ENCODE data around the gene AGPAT2.
A peak's percentile ranks its signal among the peaks of the same experiment; 100 is the strongest.

Gene AGPAT2

GRCh38 chr9:136686794-136687711 lies at the start of gene AGPAT2:
Gene AGPAT2, minus strand, starts transcription at chr9:136687457. Its CDS starts 100 bp downstream, at chr9:136687357.
- DNase-seq = peak; percentile 37

DNA sequence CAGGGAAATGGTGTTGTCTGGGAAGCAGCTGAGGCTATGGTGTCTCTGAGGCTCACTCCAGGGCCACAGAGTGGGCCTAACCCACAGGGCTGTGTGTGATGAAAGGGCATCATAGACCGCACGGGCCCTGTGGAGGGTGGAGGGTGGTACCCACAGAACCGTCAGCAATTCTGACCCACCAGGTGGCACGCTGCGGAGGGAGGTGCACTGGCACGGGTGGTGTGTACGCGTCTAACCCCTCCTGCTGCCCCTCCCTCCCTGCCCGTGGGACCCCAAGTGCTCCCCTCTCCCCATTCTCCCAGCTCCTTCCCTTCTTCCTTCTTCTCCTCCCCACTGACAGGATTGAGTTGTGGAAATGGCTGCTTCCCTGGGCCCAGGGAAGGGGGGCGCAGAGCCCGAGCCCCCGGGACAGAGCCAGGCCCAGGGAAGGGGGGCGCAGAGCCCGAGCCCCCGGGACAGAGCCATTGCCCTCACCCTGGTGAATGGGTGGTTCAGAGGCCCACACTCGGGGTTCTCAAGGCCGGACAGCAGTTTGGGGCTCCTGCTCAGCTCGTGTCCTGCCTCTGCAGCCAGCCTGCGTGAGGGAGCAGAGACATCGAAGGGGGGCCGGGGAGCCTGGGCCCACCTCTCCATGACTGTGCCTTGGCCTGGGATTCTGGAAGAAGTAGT lies 48.7 kb upstream of the AGPAT2 start:
- DNase-seq = no peak

DNA sequence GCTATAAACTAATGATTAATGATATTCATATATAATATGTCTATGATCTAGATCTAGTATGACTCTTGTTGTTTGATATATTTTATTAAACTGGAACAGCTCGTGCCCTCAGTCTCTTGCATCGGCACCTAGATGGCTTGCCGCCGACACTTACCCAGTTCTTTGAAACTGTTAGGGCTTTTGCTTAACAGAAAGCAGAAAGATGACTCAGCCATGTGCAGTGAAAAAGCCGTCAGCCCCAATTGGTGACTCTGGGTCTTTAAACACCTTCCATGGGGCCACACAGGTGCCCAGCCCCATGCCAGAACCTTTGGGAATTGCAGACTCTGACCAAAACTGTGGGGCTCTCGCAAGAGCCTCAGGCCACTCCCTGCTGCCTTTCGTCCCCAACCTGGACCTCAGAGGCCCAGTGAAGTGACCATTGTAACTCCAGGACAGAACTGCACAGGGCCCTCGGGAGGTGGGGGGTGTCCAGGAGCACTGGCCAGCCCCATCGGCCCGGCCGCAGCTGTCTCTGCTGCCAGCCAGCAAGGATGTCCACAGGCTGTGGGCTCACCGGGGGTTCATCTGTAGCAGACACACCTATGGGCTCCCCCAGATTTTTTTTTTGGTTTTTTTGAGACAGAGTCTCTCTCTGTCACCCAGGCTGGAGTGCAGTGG lies 47.7 kb upstream of the AGPAT2 start:
- DNase-seq = no peak

DNA sequence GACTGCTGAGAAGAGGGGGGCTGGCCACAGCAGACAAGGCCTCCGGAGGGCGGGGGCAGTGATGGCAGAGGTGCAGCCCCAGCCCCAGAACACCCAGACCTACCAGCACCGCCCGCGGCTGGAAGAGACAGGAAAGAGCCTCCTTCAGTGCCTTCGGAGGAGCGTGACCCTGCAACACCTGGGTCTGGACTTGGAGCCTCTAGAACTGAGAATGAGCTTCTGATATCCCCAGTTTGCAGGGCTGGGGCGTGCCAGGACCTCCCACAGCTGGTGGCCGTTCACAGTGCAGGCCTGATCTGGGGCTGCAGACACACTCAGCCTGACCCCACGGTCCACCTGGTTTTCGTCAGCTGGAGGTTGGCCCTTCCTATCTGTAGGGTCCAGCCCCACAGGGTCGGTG lies 46.4 kb upstream of the AGPAT2 start:
- DNase-seq = no peak

DNA sequence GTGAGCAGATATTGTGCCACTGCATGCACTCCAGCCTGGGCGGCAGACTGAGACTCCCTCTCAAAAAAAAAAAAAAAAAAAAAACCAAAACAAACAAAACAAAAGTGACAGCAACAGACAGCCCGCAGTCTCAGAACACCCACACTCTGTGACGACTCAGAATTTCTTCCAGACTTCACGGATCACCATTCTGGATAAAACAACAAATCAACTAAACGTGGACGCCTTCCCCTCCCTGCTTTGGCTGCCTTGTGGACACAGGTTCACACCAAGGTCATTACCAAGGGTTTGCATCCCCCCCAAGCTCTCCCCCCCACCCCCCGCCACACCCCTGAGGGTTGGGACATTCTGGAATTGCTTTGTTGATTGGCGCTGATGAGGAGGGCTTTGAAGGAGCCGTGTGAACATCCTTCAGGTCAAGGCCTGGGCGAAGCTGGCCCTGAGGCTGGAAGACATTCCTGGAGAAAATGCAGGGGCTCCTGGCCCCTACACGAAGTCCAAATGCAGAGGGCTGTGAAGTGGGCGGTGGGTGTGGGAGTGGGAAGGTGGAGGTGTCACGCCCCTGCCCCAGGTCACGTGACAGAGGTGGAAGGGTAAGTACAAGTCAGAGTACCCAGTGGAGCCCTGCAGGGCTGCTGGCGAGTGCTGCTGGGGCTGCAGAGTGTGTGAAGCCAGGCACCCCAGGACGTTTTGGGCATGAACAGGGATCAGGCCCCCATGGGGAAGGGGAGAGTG lies 45.4 kb upstream of the AGPAT2 start:
- no peak for DNase-seq

DNA sequence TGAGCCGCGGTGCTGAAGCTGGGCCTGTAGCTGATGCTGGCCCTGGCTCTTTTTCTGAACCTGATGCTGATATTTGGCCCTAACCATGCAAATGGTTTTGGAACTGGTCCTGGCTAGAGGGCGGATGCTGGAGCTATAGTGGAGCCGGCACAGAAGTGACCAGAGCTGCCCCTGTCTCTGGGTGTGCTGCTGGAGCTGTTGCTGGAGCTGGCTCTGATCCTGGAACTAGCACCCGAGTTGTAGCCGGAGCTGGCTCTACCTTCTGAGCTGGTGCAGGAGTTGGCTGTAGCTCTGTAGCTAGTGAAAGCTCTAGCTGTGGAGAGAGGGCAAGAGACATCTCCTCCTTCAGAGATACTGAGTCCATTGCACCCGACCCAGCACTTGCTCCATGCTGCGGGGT lies 42.7 kb upstream of the AGPAT2 start:
- DNase-seq = no peak

GRCh38 chr9:136729144-136729543 lies 41.9 kb upstream of the AGPAT2 start:
- DNase-seq = no peak

GRCh38 chr9:136728548-136729123 lies 41.4 kb upstream of the AGPAT2 start:
- DNase-seq = no peak

DNA sequence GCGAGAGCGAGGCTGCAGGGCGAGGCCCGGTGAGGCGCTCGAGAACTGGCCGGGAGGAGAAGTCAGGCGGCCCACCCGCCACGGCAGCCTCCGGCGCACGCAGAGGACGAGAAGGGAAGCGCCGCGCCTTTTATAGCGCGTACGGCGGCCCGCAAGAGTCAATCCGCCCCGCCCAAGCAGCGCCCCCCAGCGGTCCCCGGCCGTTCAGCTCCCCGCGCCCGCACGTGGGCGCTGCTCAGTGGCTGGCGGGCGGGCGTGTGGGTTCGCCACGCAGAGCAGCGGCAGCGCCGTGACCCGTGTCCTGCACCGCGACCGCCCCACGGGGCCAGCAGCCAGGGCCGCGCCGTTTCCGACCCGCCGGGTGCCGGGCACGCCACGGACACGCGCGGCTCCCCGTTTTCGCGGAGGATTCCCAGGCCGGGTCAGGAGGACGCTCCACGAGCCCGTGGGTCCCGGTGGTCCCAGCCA lies 40.9 kb upstream of the AGPAT2 start:
- peak; percentile 19 for DNase-seq

- DNase-seq = no peak
Measured at GRCh38 chr9:136726631-136727191, 39.5 kb upstream of the AGPAT2 start.

GRCh38 chr9:136726118-136726517 lies 38.9 kb upstream of the AGPAT2 start:
- DNase-seq = no peak

DNA sequence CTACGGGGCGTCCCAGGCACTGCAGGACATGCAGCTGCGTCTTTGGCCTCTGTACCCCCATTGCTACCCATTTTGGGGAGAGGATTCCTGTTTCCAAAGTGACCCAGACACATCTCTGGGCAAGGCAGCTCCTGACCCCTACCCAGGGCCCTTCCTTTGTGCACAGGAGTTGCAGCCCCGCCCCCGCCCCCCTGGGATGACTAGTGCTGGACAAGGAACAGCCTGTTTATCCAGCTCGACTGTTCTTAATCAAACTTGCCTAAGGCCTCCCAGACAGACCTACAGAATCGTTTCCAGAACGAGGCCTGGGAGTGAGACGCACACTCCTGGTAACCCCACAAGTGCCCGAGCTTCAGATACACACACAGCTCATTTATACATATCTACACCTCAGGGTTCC lies 38.4 kb upstream of the AGPAT2 start:
- DNase-seq = no peak

DNA sequence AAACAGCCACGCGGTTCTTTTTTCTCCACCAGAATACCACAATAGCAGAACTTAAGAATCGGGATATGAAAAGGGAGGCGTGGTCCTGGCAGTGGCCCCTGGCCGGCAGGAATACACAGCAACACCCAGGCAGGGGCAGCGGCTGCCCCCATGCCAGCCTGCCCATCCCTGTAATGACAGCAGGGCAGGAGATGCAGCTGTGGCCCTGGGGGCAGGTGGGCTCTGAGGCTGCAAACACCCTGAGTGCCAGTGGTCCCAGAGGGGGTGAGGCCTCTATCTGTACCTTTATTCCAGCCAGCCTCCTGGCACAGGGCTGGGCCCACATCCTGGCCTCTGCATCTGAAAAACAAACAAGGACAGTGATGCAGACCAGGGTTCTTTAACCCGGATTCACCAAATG lies 37.5 kb upstream of the AGPAT2 start:
- DNase-seq = no peak

- no peak for DNase-seq
Measured at GRCh38 chr9:136723989-136724388, 36.7 kb upstream of the AGPAT2 start.

DNA sequence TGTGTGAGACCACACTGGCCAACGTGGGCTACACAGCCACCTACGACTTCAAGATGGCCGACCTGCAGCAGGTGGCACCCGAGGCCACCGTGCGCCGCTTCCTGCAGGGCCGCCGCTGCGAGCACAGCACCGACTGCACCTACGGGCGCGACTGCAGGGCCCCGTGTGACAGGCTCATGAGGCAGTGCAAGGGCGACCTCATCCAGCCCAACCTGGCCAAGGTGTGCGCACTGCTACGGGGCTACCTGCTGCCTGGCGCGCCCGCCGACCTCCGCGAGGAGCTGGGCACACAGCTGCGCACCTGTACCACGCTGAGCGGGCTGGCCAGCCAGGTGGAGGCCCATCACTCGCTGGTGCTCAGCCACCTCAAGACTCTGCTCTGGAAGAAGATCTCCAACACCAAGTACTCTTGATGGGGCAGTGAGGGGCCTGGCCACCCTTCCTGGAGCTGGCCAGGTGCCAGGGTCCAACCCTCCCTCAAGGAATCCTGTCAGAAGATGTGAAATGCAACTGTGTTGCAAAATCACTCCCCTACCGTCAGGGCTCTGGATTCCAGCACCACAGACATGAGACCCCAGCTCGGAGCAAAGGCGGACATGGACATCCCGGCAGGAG lies 36.2 kb upstream of the AGPAT2 start:
- no peak for DNase-seq

DNA sequence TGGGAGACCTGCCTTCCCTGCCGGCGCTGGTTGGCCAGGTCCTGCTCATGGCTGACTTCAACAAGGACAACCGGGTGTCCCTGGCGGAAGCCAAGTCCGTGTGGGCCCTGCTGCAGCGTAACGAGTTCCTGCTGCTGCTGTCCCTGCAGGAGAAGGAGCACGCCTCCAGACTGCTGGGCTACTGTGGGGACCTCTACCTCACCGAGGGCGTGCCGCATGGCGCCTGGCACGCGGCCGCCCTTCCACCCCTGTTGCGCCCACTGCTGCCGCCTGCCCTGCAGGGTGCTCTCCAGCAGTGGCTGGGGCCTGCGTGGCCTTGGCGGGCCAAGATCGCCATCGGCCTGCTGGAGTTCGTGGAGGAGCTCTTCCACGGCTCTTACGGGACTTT lies 35.7 kb upstream of the AGPAT2 start:
- DNase-seq = no peak

DNA sequence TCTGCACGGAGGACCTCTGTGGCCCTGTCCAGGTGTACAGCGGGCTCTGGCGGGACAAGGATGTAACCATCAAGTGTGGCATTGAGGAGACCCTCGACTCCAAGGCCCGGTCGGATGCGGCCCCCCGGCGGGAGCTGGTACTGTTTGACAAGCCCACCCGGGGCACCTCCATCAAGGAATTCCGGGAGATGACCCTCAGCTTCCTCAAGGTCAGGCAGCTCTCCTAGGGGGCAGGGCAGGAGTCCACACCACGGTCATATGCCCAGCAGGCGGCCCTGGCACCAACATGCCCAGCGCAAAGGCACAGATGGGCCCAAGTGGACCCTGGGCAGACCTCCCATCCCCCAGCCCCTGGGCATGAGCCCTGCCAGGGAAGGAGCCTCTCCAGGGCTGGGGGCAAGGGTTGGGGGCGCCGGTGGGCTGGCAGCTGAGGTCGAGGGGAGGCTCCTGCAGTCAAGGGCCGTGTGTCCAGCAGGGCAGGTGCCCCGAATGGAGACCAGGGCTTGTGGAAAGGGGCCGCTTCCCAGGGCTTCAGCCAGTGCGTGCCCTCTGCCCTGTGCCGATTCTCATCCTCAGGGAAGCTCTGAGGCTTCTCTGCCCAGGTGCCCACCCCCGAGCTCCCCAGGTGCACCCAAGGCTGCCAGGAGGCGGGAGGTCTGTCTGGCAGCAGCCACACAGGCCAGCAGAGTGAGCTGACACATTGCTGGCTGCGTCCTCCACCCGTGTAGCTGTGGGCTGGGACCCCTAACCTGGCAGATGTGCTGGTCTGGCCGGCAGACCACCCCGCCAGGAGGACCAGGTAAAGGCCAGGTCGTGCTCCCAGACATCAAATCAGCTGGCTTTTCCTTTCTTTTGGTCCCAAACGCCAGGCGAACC lies 35.1 kb upstream of the AGPAT2 start:
- no peak for DNase-seq

DNA sequence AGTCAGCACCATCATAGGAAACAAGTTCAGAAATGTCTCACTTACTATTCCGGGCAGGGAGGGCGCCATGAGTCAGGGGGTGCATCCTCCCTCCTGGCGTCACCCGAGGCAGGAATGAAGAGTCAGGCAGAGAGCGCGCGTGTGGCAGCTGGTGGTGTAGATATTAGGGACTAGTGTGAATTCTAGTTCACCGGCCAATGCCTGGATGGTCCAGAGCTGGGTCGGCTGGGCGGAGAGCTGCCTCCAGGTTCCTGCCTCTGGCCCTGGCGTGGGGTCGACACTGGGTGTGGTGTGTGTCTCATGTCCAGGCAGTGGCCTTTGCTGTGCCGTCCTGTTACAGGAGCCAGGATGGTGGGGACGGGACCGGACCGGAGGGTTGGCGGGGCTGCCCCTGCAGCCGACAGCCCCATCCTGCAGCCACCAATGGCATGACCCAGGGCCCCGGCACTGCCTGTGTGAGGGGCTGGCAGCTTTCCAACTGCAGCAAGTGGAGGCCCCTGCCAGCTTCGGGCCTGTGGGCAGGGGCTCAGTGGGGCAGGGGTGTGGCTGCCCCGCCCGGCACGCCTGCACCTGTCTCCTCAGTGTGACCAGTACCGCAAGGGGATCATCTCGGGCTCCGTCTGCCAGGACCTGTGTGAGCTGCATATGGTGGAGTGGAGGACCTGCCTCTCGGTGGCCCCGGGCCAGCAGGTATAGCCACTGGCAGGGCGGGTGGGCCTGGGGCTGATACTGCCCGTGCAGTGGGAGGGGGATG lies 34.3 kb upstream of the AGPAT2 start:
- no peak for DNase-seq

DNA sequence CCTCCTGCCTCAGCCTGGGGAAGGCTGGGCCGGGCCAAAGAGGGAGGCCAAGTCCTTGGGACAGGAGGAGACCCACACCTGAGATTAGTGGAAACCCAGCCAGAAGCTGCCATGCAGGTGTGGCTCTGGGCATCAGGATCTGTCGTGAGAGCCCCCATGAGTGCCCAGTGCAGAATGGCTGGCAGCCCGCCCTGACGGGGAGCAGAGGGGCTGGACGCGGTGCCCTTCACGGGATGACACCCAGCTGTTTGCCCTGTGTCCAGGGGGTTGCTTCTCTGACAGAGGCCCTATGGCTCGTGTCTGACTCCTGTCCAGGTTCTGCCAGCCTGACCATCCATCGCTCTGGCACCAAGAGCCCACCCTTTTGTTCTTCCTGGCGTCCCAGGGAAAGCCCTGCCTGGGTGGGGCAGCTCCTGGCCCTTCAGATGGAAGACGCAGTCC lies 33.7 kb upstream of the AGPAT2 start:
- DNase-seq = no peak
